Fibroblast of villous mesenchyme (primary cell): ENCODE measurements around the gene TNKS2. TPM values are rescaled to one million over a fixed set of nuclear protein-coding genes. Genes with fewer than 3 reads are reported as not detected.

Experiments used
- DNase-seq: peaks from one replicate; pipeline ENCODE4 v3.0.0-alpha.2; 2010; ENCODE audit warnings: low read depth
- H3K4me3 ChIP-seq: 2 replicates; pipeline ENCODE4 v1.5.1; 2011; ENCODE audit warnings: low read depth, mild to moderate bottlenecking, low read length
- total RNA-seq: library from RNA; depleted of rRNA; stranded (reverse); fragments of >200 nt; gene quantifications from 2 replicates; pipeline ENCODE4 v1.2.3, GENCODE V29; 2012
- TF ChIP-seq, protein P1 (sequence below): IDR thresholded peaks from 2 replicates; pipeline ENCODE4 v1.5.1; 2012; ENCODE audit warnings: low read depth, mild to moderate bottlenecking, low read length; ENCODE audit not compliant: insufficient read depth

The TNKS2 gene
- total RNA-seq, 1 donor: 57.4 TPM

GRCh38 chr10:91788527-91788926, 9.7 kb upstream of the TNKS2 start:
- TF ChIP-seq, protein P1, sequence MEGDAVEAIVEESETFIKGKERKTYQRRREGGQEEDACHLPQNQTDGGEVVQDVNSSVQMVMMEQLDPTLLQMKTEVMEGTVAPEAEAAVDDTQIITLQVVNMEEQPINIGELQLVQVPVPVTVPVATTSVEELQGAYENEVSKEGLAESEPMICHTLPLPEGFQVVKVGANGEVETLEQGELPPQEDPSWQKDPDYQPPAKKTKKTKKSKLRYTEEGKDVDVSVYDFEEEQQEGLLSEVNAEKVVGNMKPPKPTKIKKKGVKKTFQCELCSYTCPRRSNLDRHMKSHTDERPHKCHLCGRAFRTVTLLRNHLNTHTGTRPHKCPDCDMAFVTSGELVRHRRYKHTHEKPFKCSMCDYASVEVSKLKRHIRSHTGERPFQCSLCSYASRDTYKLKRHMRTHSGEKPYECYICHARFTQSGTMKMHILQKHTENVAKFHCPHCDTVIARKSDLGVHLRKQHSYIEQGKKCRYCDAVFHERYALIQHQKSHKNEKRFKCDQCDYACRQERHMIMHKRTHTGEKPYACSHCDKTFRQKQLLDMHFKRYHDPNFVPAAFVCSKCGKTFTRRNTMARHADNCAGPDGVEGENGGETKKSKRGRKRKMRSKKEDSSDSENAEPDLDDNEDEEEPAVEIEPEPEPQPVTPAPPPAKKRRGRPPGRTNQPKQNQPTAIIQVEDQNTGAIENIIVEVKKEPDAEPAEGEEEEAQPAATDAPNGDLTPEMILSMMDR: no peak
- DNase-seq: no peak
- H3K4me3 ChIP-seq: no peak overlapping the region

DNA sequence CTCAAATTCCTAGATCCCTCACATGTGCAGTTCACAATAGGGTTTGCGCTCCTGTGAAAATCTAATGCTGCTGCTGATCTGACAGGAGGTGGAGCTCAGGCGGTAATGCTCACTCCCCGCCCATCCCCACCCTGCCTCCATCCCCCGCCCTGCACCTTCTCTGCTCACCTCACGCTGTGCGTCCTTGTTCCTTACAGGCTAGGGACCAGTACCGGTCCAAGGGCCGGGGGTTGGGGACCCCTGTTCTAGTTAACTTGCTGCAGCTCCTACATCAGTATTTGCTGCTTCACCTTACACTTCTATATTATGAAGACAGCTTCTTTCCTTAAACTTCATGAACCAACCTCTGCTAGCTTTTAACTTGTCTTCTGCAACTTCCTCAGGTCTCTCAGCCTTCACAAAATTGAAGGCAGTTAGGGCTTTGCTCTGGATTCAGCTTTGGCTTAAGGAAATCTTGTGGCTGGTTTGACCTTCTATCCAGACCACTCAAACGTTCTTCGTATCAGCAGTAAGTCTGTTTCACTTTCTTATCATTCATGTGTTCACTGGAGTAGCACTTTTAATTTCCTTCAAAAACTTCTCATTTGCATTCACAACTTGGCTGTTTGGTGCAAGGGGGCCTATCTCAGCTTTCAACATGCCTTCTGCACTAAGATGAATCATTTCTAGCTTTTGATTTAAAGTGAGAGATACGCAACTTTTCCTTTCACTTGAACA, 1.7 kb upstream of the TNKS2 start:
- peak; percentile 11 for DNase-seq
- TF ChIP-seq, protein P1: no peak
- peak overlapping the region; percentile 73 for H3K4me3 ChIP-seq

- TF ChIP-seq, protein P1: no peak
- H3K4me3 ChIP-seq: peak overlapping the region; percentile 73
- no peak for DNase-seq
Observed at GRCh38 chr10:91797048-91797690, 1.1 kb upstream of the TNKS2 start.

GRCh38 chr10:91798649-91799611, 704 bp downstream of the TNKS2 start:
- peak; percentile 70 for DNase-seq
- TF ChIP-seq, protein P1: no peak
- H3K4me3 ChIP-seq: peak overlapping the region; percentile 73

- no peak for DNase-seq
Observed at GRCh38 chr10:91799612-91799975, 1.4 kb downstream of the TNKS2 start.

GRCh38 chr10:91800182-91800581, 2.0 kb downstream of the TNKS2 start:
- H3K4me3 ChIP-seq: peak overlapping the region; percentile 73
- TF ChIP-seq, protein P1: no peak
- DNase-seq: no peak

More at GRCh38 chr10:91799612-91799975, 1.4 kb downstream of the TNKS2 start:
- TF ChIP-seq, protein P1: no peak
- peak overlapping the region; percentile 73 for H3K4me3 ChIP-seq
